Nucleus accumbens (tissue), 56 donors: ENCODE results near the gene VPS13A.
"Not testable (repeated sequence)": the region's sequence is repeated elsewhere in the genome, so short reads cannot be mapped to it uniquely, and the experiment has no call there.

Experiments used
- DNase-seq, 56 donors: peaks; one replicate each; lab custom pipeline; 2025; lab: John Stamatoyannopoulos, UW

Gene VPS13A

GRCh38 chr9:77420641-77421040 lies 243.3 kb downstream of the VPS13A start:
- no peak for DNase-seq

- DNase-seq, result no peak
Measured at GRCh38 chr9:77421506-77422265, 244.4 kb downstream of the VPS13A start.

- DNase-seq, result no peak
Measured at GRCh38 chr9:77422969-77423368, 245.6 kb downstream of the VPS13A start.

GRCh38 chr9:77423841-77424240 lies 246.5 kb downstream of the VPS13A start:
- no peak for DNase-seq

- DNase-seq, result no peak
Measured at GRCh38 chr9:77424993-77425392, 247.7 kb downstream of the VPS13A start.

- no peak for DNase-seq
Measured at GRCh38 chr9:77426712-77427111, 249.4 kb downstream of the VPS13A start.

GRCh38 chr9:77427256-77427927 lies 250.1 kb downstream of the VPS13A start:
- DNase-seq, result no peak

GRCh38 chr9:77429928-77430327 lies 252.6 kb downstream of the VPS13A start:
- DNase-seq, result no peak

GRCh38 chr9:77432053-77432452 lies 254.7 kb downstream of the VPS13A start:
- DNase-seq, result no peak

- peak in 48 of 56 donors; percentile 8 to 83 (median 46) for DNase-seq
Measured at GRCh38 chr9:77433675-77434445, 256.5 kb downstream of the VPS13A start.

GRCh38 chr9:77435277-77435676 lies 257.9 kb downstream of the VPS13A start:
- no peak for DNase-seq

GRCh38 chr9:77435688-77436087 lies 258.4 kb downstream of the VPS13A start:
- no peak for DNase-seq

GRCh38 chr9:77438653-77439052 lies 261.3 kb downstream of the VPS13A start:
- DNase-seq, result no peak

GRCh38 chr9:77440057-77440456 lies 262.7 kb downstream of the VPS13A start:
- peak in 18 of 56 donors; percentile 5 to 57 (median 25) for DNase-seq

GRCh38 chr9:77441124-77441523 lies 263.8 kb downstream of the VPS13A start:
- not testable (repeated sequence) for DNase-seq

- DNase-seq, result no peak
Measured at GRCh38 chr9:77442436-77442835, 265.1 kb downstream of the VPS13A start.

GRCh38 chr9:77447646-77448045 lies 270.3 kb downstream of the VPS13A start:
- DNase-seq, result no peak

- no peak for DNase-seq
Measured at GRCh38 chr9:77449240-77450084, 272.1 kb downstream of the VPS13A start.

- no peak for DNase-seq
Measured at GRCh38 chr9:77450085-77450475, 272.7 kb downstream of the VPS13A start.

GRCh38 chr9:77451507-77451906 lies 274.2 kb downstream of the VPS13A start:
- DNase-seq, result no peak
